GM18907 (cell line): ENCODE results near the gene TSPAN9.

Experiments
- ATAC-seq: cut with Tn5 transposase; IDR thresholded peaks from one replicate; pipeline ENCODE4 v1.9.1; 2021; ENCODE audit warnings: mild to moderate bottlenecking, moderate library complexity; ENCODE audit not compliant: unreplicated experiment

The TSPAN9 gene

GRCh38 chr12:3202096-3202495 is 124.9 kb downstream of the TSPAN9 start:
- no peak for ATAC-seq

- no peak for ATAC-seq
Measured at GRCh38 chr12:3202734-3203446, 125.7 kb downstream of the TSPAN9 start.

GRCh38 chr12:3203713-3204112 is 126.5 kb downstream of the TSPAN9 start:
- no peak for ATAC-seq

- ATAC-seq, result no peak
Measured at GRCh38 chr12:3204143-3204542, 127.0 kb downstream of the TSPAN9 start.

- ATAC-seq, result no peak
Measured at GRCh38 chr12:3204730-3205531, 127.8 kb downstream of the TSPAN9 start.

- ATAC-seq, result no peak
Measured at GRCh38 chr12:3205742-3206519, 128.8 kb downstream of the TSPAN9 start.

- ATAC-seq, result no peak
Measured at GRCh38 chr12:3206536-3207072, 129.4 kb downstream of the TSPAN9 start.

GRCh38 chr12:3207175-3207574 is 130.0 kb downstream of the TSPAN9 start:
- ATAC-seq, result no peak

- ATAC-seq, result no peak
Measured at GRCh38 chr12:3207858-3208257, 130.7 kb downstream of the TSPAN9 start.

GRCh38 chr12:3213188-3213587 is 136.0 kb downstream of the TSPAN9 start:
- no peak for ATAC-seq

GRCh38 chr12:3213768-3214167 is 136.6 kb downstream of the TSPAN9 start:
- no peak for ATAC-seq

- ATAC-seq, result no peak
Measured at GRCh38 chr12:3214526-3215365, 137.6 kb downstream of the TSPAN9 start.

GRCh38 chr12:3215410-3215975 is 138.3 kb downstream of the TSPAN9 start:
- ATAC-seq, result no peak

- no peak for ATAC-seq
Measured at GRCh38 chr12:3216097-3216496, 138.9 kb downstream of the TSPAN9 start.

- no peak for ATAC-seq
Measured at GRCh38 chr12:3216726-3217682, 139.8 kb downstream of the TSPAN9 start.

GRCh38 chr12:3217683-3218079 is 140.5 kb downstream of the TSPAN9 start:
- no peak for ATAC-seq

- no peak for ATAC-seq
Measured at GRCh38 chr12:3218228-3219171, 141.3 kb downstream of the TSPAN9 start.

- no peak for ATAC-seq
Measured at GRCh38 chr12:3219233-3219632, 142.1 kb downstream of the TSPAN9 start.
